ENCODE results near the gene MGAT5B. TPM values are rescaled to one million over a fixed set of nuclear protein-coding genes. Genes with fewer than 3 reads are reported as not detected.

The MGAT5B gene
- total RNA-seq, 6 experiments from 2014 or later: 0.16 TPM; not detected in 5

DNA sequence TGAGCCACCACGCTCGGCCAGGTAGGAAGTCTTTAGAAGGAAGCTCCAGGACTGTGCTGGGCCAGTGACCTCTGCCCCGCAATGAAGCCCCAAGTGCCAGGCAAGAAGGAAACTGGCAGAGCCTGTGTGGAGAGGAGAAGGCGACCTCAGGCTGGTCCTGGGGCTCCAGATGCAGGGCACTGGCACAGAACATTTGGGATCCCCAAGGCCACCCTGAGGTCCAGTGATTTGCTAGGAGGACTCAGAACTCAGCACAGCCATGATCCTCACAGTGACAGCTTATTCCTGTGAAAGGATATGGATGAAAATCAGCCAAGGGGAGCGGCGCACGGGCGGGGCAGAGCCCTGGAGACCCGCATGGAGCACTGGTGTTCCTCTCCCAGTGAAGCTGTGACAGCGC lies 24.1 kb downstream of the MGAT5B start:
- no CpG with 5 or more reads among the region's 10 CpGs for WGBS (ENCODE audit: insufficient coverage, low coverage, low lambda C conversion rate, missing lambda C conversion rate)
- no peaks in the 10 kb centered on the region for H3K36me3 ChIP-seq
- TF ChIP-seq, protein P1, sequence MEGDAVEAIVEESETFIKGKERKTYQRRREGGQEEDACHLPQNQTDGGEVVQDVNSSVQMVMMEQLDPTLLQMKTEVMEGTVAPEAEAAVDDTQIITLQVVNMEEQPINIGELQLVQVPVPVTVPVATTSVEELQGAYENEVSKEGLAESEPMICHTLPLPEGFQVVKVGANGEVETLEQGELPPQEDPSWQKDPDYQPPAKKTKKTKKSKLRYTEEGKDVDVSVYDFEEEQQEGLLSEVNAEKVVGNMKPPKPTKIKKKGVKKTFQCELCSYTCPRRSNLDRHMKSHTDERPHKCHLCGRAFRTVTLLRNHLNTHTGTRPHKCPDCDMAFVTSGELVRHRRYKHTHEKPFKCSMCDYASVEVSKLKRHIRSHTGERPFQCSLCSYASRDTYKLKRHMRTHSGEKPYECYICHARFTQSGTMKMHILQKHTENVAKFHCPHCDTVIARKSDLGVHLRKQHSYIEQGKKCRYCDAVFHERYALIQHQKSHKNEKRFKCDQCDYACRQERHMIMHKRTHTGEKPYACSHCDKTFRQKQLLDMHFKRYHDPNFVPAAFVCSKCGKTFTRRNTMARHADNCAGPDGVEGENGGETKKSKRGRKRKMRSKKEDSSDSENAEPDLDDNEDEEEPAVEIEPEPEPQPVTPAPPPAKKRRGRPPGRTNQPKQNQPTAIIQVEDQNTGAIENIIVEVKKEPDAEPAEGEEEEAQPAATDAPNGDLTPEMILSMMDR (IDR thresholded peaks at IDR 0.05): no peak
- TF ChIP-seq POLR2A (IDR thresholded peaks at IDR 0.05): no peak
- no peak overlapping the region for H3K27ac ChIP-seq
- no peaks in the 10 kb centered on the region for H3K27me3 ChIP-seq
- ATAC-seq (no peak), DNase-seq (no peak)
- H3K4me1 ChIP-seq: no peaks in the 10 kb centered on the region
- H3K4me3 ChIP-seq: no peak overlapping the region
- intact Hi-C loops (cut with DNase I): no loop called here
- H3K9me3 ChIP-seq: no peaks in the 10 kb centered on the region

DNA sequence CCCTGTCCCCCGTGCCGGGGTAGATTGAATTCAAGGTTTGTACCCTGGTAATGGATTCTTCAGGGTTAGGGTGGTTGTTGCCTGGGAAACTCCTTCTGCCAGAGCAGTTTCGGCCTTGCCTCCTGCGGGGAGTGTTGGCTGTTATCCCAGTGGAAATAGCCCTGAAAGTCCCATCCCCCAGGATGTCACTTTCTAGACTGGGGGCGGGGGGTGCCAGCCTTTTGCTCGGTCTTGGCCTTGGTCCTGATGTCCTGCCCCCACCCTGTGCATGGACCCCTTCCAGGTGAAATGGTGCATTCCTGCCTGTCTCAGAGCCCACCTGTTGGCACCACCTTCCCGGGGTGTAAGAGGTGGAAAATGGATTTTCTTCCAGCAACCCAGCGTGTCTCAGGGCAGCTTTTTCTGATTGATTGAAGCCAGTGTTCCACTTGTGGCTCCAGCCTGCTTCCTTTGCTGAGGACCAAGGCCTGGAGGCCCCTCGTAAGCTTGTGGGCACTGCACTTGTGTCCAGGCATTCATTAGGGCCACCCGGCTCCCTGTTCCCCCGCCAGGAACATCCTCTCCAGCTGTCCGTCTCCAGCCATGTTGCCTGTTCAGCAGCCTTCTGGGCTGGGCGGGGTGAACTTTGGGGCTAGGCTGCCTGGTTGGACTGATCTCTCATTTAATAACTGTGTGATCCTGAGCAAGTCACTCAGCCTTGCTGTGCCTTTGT lies 25.6 kb downstream of the MGAT5B start:
- TF ChIP-seq, protein P1 (IDR thresholded peaks at IDR 0.05): no peak
- TF ChIP-seq POLR2A (IDR thresholded peaks at IDR 0.05): no peak
- H3K27ac ChIP-seq: no peak overlapping the region
- ATAC-seq (no peak), DNase-seq (no peak)
- intact Hi-C loops (cut with DNase I): no loop called here
- no peaks in the 10 kb centered on the region for H3K4me1 ChIP-seq
- H3K9me3 ChIP-seq: no peaks in the 10 kb centered on the region
- no peak overlapping the region for H3K4me3 ChIP-seq
- no peaks in the 10 kb centered on the region for H3K36me3 ChIP-seq
- no peaks in the 10 kb centered on the region for H3K27me3 ChIP-seq
- WGBS (ENCODE audit: insufficient coverage, low coverage, low lambda C conversion rate, missing lambda C conversion rate): 55% methylated on average over 2 of the region's 13 CpGs

DNA sequence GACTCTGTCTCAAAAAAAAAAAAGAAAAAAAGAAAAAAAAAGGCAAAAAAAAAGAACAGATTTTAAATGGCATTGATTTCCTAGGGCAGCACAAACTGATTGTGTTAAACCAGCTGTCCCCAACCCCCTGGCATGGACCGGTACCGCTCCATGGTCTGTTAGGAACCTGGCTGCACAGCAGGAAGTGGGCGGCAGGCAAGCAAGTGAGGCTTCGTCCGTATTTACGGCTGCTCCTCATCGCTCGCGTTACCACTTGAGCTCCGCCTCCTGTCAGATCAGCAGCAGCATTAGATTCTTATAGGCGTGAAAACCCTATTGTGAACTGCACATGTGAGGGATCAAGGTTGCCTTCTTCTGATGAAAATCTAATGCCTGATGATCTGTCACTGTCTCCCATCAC lies 26.6 kb downstream of the MGAT5B start:
- Histone ChIP-seq H3K9me3 (no peaks in the 10 kb centered on the region), H3K4me3 (no peak overlapping the region), H3K36me3 (no peaks in the 10 kb centered on the region), H3K27ac (no peak overlapping the region), H3K4me1 (no peaks in the 10 kb centered on the region), H3K27me3 (no peaks in the 10 kb centered on the region)
- intact Hi-C loops (cut with DNase I): no loop called here
- 95% methylated on average over 5 of the region's 11 CpGs for WGBS (ENCODE audit: insufficient coverage, low coverage, low lambda C conversion rate, missing lambda C conversion rate)
- ATAC-seq: no peak
- TF ChIP-seq, protein P1 (IDR thresholded peaks at IDR 0.05): no peak
- no peak for TF ChIP-seq POLR2A (IDR thresholded peaks at IDR 0.05)
- no peak for DNase-seq

DNA sequence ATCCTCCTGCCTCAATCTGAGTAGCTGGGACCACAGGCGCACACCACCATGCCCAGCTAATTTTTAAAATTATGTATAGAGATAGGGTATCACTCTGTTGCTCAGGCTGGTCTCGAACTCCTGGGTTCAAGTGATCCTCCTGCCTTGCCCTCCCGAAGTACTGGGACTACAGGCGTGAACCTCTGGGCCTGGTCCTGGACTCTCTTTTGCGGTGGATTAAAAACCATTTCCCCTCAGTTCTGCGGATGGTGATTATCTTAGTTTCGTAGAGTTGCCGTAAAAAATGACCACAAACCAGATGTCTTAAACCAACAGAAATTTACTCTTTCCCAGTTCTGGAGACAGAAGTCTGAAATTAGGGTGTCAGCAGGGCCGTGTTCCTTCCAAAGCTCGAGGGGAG lies 28.8 kb downstream of the MGAT5B start:
- intact Hi-C loops (cut with DNase I): no loop called here
- H3K36me3 ChIP-seq: no peaks in the 10 kb centered on the region
- no peak overlapping the region for H3K4me3 ChIP-seq
- DNase-seq (no peak), ATAC-seq (no peak)
- TF ChIP-seq POLR2A (IDR thresholded peaks at IDR 0.05): no peak
- TF ChIP-seq, protein P1 (IDR thresholded peaks at IDR 0.05): no peak
- WGBS (ENCODE audit: insufficient coverage, low coverage, low lambda C conversion rate, missing lambda C conversion rate): 75% methylated on average over 6 of the region's 10 CpGs
- no peaks in the 10 kb centered on the region for H3K4me1 ChIP-seq
- no peaks in the 10 kb centered on the region for H3K9me3 ChIP-seq
- no peak overlapping the region for H3K27ac ChIP-seq
- H3K27me3 ChIP-seq: no peaks in the 10 kb centered on the region
